H9 (cell line): ENCODE results near the gene TNK2. TPM values are rescaled to one million over a fixed set of nuclear protein-coding genes. Genes with fewer than 3 reads are reported as not detected.

ENCODE experiments used
- DNase-seq: peaks from one replicate; pipeline ENCODE4 v3.0.0-alpha.2; 2017
- H2AFZ ChIP-seq: one replicate; pipeline ENCODE4 v1.6.1; 2013; ENCODE audit warnings: mild to moderate bottlenecking, low read length, control low read depth, moderate library complexity
- H2AK5ac ChIP-seq: 2 replicates; pipeline ENCODE4 v1.6.1; 2013; ENCODE audit warnings: low read length, control low read depth, mixed read lengths; ENCODE audit not compliant: insufficient read length
- H2BK120ac ChIP-seq: one replicate; pipeline ENCODE4 v1.6.1; 2013; ENCODE audit warnings: low read depth, mild to moderate bottlenecking, low read length, control low read depth, inconsistent platforms; ENCODE audit not compliant: poor library complexity, severe bottlenecking
- H2BK12ac ChIP-seq: 2 replicates; pipeline ENCODE4 v1.6.1; 2013; ENCODE audit warnings: low read length, control low read depth, mixed read lengths, low read depth; ENCODE audit not compliant: insufficient read length
- H2BK15ac ChIP-seq: 2 replicates; pipeline ENCODE4 v1.6.1; 2013; ENCODE audit warnings: low read depth, low read length, control low read depth
- H2BK20ac ChIP-seq: one replicate; pipeline ENCODE4 v1.6.1; 2013; ENCODE audit warnings: low read depth, mild to moderate bottlenecking, low read length, control low read depth, inconsistent platforms; ENCODE audit not compliant: poor library complexity, severe bottlenecking
- H2BK5ac ChIP-seq: 2 replicates; pipeline ENCODE4 v1.6.1; 2013; ENCODE audit warnings: low read length, control low read depth, mixed read lengths; ENCODE audit not compliant: insufficient read length
- H3K14ac ChIP-seq: 2 replicates; pipeline ENCODE4 v1.6.1; 2013; ENCODE audit warnings: low read length, control low read depth; ENCODE audit not compliant: insufficient read depth
- H3K18ac ChIP-seq: 2 replicates; pipeline ENCODE4 v1.6.1; 2013; ENCODE audit warnings: low read depth, mild to moderate bottlenecking, mixed read lengths, low read length, control low read depth; ENCODE audit not compliant: insufficient read length
- H3K23ac ChIP-seq: 2 replicates; pipeline ENCODE4 v1.6.1; 2013; ENCODE audit warnings: low read length, control low read depth, mixed read lengths, low read depth; ENCODE audit not compliant: insufficient read length
- H3K23me2 ChIP-seq: 2 replicates; pipeline ENCODE4 v1.6.1; 2013; ENCODE audit warnings: low read depth, mild to moderate bottlenecking, mixed read lengths, low read length, control low read depth; ENCODE audit not compliant: insufficient read length, poor library complexity, severe bottlenecking
- H3K27ac ChIP-seq: 2 replicates; pipeline ENCODE4 v1.5.1; 2013; ENCODE audit warnings: low read length, control low read depth, mixed read lengths, low read depth; ENCODE audit not compliant: insufficient read length
- H3K27me3 ChIP-seq: 2 replicates; pipeline ENCODE4 v1.6.1; 2013; ENCODE audit warnings: low read length, control low read depth, inconsistent platforms; ENCODE audit not compliant: insufficient read depth
- H3K4ac ChIP-seq: 2 replicates; pipeline ENCODE4 v1.6.1; 2013; ENCODE audit warnings: low read depth, mild to moderate bottlenecking, control low read depth, inconsistent platforms, low read length, moderate library complexity
- H3K4me1 ChIP-seq: 2 replicates; pipeline ENCODE4 v1.6.1; 2013; ENCODE audit warnings: low read length, control low read depth, inconsistent platforms; ENCODE audit not compliant: insufficient read depth
- H3K4me2 ChIP-seq: 2 replicates; pipeline ENCODE4 v1.6.1; 2013; ENCODE audit warnings: low read length, control low read depth, mixed read lengths; ENCODE audit not compliant: insufficient read length, insufficient read depth
- H3K56ac ChIP-seq: 2 replicates; pipeline ENCODE4 v1.6.1; 2013; ENCODE audit warnings: low read depth, mild to moderate bottlenecking, mixed read lengths, low read length, control low read depth; ENCODE audit not compliant: insufficient read length
- H3K79me1 ChIP-seq: 2 replicates; pipeline ENCODE4 v1.6.1; 2013; ENCODE audit warnings: low read depth, mild to moderate bottlenecking, moderate library complexity, low read length, control low read depth, inconsistent platforms; ENCODE audit not compliant: insufficient read depth, poor library complexity, severe bottlenecking
- H3K79me2 ChIP-seq: 2 replicates; pipeline ENCODE4 v1.6.1; 2013; ENCODE audit warnings: low read length, control low read depth, inconsistent platforms; ENCODE audit not compliant: insufficient read depth
- H3K9ac ChIP-seq: 2 replicates; pipeline ENCODE4 v1.6.1; 2013; ENCODE audit warnings: low read length, control low read depth, mixed read lengths; ENCODE audit not compliant: insufficient read length; ENCODE audit errors: extremely low read depth
- H3K9me3 ChIP-seq: one replicate; pipeline ENCODE4 v1.6.1; 2013; ENCODE audit warnings: low read depth, low read length, inconsistent platforms; ENCODE audit not compliant: control insufficient read depth
- H3T11ph ChIP-seq: one replicate; pipeline ENCODE4 v1.6.1; 2013; ENCODE audit warnings: mild to moderate bottlenecking, low read length, control low read depth, inconsistent platforms
- H4K20me1 ChIP-seq: one replicate; pipeline ENCODE4 v1.6.1; 2013; ENCODE audit not compliant: control insufficient read depth, insufficient read length, insufficient read depth
- H4K5ac ChIP-seq: 2 replicates; pipeline ENCODE4 v1.6.1; 2013; ENCODE audit warnings: low read depth, mild to moderate bottlenecking, mixed read lengths, low read length, control low read depth; ENCODE audit not compliant: insufficient read length
- H4K8ac ChIP-seq: replicated peaks from 2 replicates; pipeline ENCODE4 v1.6.1; 2013; ENCODE audit warnings: low read length, control low read depth, mixed read lengths, low read depth; ENCODE audit not compliant: insufficient read length
- H4K91ac ChIP-seq: 2 replicates; pipeline ENCODE4 v1.6.1; 2013; ENCODE audit warnings: low read depth, mild to moderate bottlenecking, moderate library complexity, mixed read lengths, low read length, control low read depth; ENCODE audit not compliant: insufficient read length
- H3K27ac Mint-ChIP-seq, 3 experiments: 2 replicates in 2 of 3; 3 replicates in 1 of 3; pipeline ENCODE4 v1.8.0; 2020 to 2021; ENCODE audit warnings: mixed read lengths in 3 of 3, mild to moderate bottlenecking in 1 of 3, moderate library complexity in 1 of 3
- H3K27me3 Mint-ChIP-seq: 2 replicates; pipeline ENCODE4 v1.8.0; 2021; ENCODE audit warnings: low read depth, mild to moderate bottlenecking, moderate library complexity, mixed read lengths
- H3K36me3 Mint-ChIP-seq, 3 experiments: 2 replicates in 2 of 3; 3 replicates in 1 of 3; pipeline ENCODE4 v1.8.0; 2020 to 2021; ENCODE audit warnings: low read depth in 3 of 3, mixed read lengths in 3 of 3; ENCODE audit not compliant: insufficient read depth in 1 of 3
- H3K4me1 Mint-ChIP-seq, 2 experiments: 2 replicates each; pipeline ENCODE4 v1.8.0; 2020; ENCODE audit warnings: mixed read lengths in 2 of 2
- H3K4me3 Mint-ChIP-seq, 2 experiments: 2 replicates in 1 of 2; 3 replicates in 1 of 2; pipeline ENCODE4 v1.8.0; 2020 to 2021; ENCODE audit warnings: mild to moderate bottlenecking in 2 of 2, mixed read lengths in 2 of 2, moderate library complexity in 1 of 2
- H3K9me3 Mint-ChIP-seq, 2 experiments: 2 replicates in 1 of 2; 3 replicates in 1 of 2; pipeline ENCODE4 v1.8.0; 2020; ENCODE audit warnings: mild to moderate bottlenecking in 2 of 2, mixed read lengths in 2 of 2, moderate library complexity in 1 of 2
- CTCF ChIP-seq: fragments of 200-600 bp; sonication (generic); conservative IDR thresholded peaks from 3 replicates; pipeline ENCODE4 v1.8.0; 2021; ENCODE audit warnings: antibody characterized with exemption, mild to moderate bottlenecking
- WGBS: extraction: QIAGEN DNeasy Blood & Tissue Kit; methylation state at CpG from one replicate; pipeline ENCODE4 v1.1.7; 2013; ENCODE audit warnings: missing lambda C conversion rate, low lambda C conversion rate, mixed read lengths; ENCODE audit not compliant: insufficient read length; ENCODE audit errors: extremely low coverage; 5-methylcytosine and 5-hydroxymethylcytosine counted together
- total RNA-seq: library from RNA; stranded (reverse); gene quantifications from 2 replicates; pipeline ENCODE4 v1.2.1, GENCODE V29; 2021

TNK2 gene
- total RNA-seq, 1 experiment from 2014 or later: 34.5 TPM

DNA sequence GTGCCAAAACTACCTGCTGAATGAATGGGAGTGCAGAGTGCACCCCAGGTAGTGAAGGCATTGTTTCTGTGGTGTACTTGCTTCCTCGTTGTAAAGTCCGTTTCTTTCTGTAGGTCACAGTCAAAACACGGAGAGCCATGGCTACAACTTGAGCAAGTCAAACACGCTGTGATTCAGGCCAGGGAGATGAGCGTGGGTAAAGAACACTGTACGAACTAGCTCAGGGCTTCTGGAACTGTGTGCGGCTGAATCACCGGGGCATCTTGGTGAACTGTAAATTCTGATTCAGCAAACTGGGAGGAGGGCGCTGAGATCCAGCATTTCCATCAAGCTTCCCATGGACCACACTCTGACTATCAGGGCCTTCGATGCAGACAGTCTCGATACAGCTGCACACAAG, 5.0 kb upstream of the TNK2 start:
- no peak overlapping the region for H3K4ac ChIP-seq
- H3K79me2 ChIP-seq: no peaks in the 10 kb centered on the region
- DNase-seq: no peak
- no peak overlapping the region for H4K91ac ChIP-seq
- Mint-ChIP-seq H3K36me3 (no peaks in the 10 kb centered on the region; a peak in 1 of 7 replicates), H3K4me3 (no peak overlapping the region), H3K9me3 (no peaks in the 10 kb centered on the region; a peak in 1 of 5 replicates), H3K27ac (peak overlapping the region in 2 of 3 experiments; percentile 15 to 44; a peak in 1 of 7 replicates), H3K4me1 (peaks cover 26 to 34% of the 10 kb centered on the region in 2 experiments), H3K27me3 (peaks cover 21% of the 10 kb centered on the region)
- H2BK5ac ChIP-seq: no peak overlapping the region
- WGBS: no CpG with 5 or more reads among the region's 11 CpGs
- no peak overlapping the region for H2BK120ac ChIP-seq
- no peaks in the 10 kb centered on the region for H3K79me1 ChIP-seq
- H3K9me3 ChIP-seq: no peaks in the 10 kb centered on the region
- no peak overlapping the region for H2BK15ac ChIP-seq
- H3K18ac ChIP-seq: no peak overlapping the region
- no peak overlapping the region for H4K5ac ChIP-seq
- H3K23me2 ChIP-seq: peaks cover 12% of the 10 kb centered on the region
- peaks cover 4% of the 10 kb centered on the region; the same call in 1 of the 2 replicates for H3K4me1 ChIP-seq
- H3K23ac ChIP-seq: no peak overlapping the region
- H2AFZ ChIP-seq: no peak overlapping the region
- no peak overlapping the region for H3K14ac ChIP-seq
- no peak overlapping the region for H3K27ac ChIP-seq
- no peak overlapping the region for H3T11ph ChIP-seq
- no peak overlapping the region for H3K4me2 ChIP-seq
- H4K8ac ChIP-seq: no peak overlapping the region
- no peak overlapping the region for H2AK5ac ChIP-seq
- no peaks in the 10 kb centered on the region for H4K20me1 ChIP-seq
- H3K9ac ChIP-seq: no peak overlapping the region
- TF ChIP-seq CTCF: no peak
- no peak overlapping the region for H2BK20ac ChIP-seq
- H3K27me3 ChIP-seq: no peaks in the 10 kb centered on the region
- H3K56ac ChIP-seq: no peak overlapping the region
- no peak overlapping the region for H2BK12ac ChIP-seq
